PFSK-1 (cell line): ENCODE data around the gene APC2.

Experiments
- FOXP2 ChIP-seq: optimal IDR thresholded peaks from 2 replicates; pipeline ENCODE3; 2011; ENCODE audit warnings: borderline replicate concordance, control low read depth, inconsistent platforms; ENCODE audit not compliant: insufficient read depth; ENCODE audit errors: extremely low read length, extremely low read depth
- POLR2AphosphoS5 ChIP-seq: IDR thresholded peaks from 2 replicates; pipeline ENCODE4 v1.6.1; 2012; ENCODE audit warnings: low read depth, mild to moderate bottlenecking, control low read depth, low read length, moderate library complexity
- REST ChIP-seq, 2 experiments: IDR thresholded peaks; 2 replicates each; pipeline versions ENCODE4 v1.6.1 to v1.8.0; 2011 to 2012; ENCODE audit warnings: low read depth in 2 of 2, low read length in 2 of 2, control low read depth in 1 of 2, inconsistent platforms in 1 of 2, mild to moderate bottlenecking in 1 of 2, moderate library complexity in 1 of 2; ENCODE audit not compliant: insufficient read depth in 1 of 2
- SIN3A ChIP-seq: IDR thresholded peaks from 2 replicates; pipeline ENCODE4 v1.6.1; 2012; ENCODE audit warnings: mild to moderate bottlenecking, low read length, moderate library complexity, borderline replicate concordance; ENCODE audit not compliant: insufficient read depth
- TAF1 ChIP-seq: IDR thresholded peaks from 2 replicates; pipeline ENCODE4 v1.6.1; 2012; ENCODE audit warnings: low read length, control low read depth, borderline replicate concordance; ENCODE audit not compliant: insufficient read depth

The APC2 gene

GRCh38 chr19:1460033-1460995 lies 10.4 kb downstream of the APC2 start:
- TF ChIP-seq REST (IDR thresholded peaks at IDR 0.05; ENCODE audit: insufficient read depth in 1 of 2, low read depth in 2 of 2, low read length in 2 of 2) = no peak
- no peak for TF ChIP-seq TAF1
- no peak for TF ChIP-seq FOXP2
- TF ChIP-seq POLR2AphosphoS5 = no peak
- no peak for TF ChIP-seq SIN3A

DNA sequence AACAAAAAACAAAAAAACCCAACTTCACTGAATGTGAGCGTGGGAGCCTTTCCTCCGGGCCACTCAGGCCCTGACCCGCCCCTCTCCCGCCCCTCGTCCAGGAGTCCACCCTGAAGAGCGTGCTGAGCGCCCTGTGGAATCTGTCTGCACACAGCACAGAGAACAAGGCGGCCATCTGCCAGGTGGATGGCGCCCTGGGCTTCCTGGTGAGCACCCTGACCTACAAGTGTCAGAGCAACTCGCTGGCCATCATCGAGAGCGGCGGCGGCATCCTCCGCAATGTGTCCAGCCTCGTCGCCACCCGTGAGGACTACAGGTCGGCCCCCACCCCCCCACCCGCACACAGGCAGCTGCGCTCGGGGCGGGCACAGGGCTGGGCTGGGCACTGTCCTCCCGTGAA lies 11.9 kb downstream of the APC2 start:
- TF ChIP-seq FOXP2 (no peak), TAF1 (no peak), SIN3A (no peak), POLR2AphosphoS5 (no peak), REST (IDR thresholded peaks at IDR 0.05; ENCODE audit: insufficient read depth in 1 of 2, low read depth in 2 of 2, low read length in 2 of 2) (no peak)

GRCh38 chr19:1465191-1466016 lies 15.5 kb downstream of the APC2 start:
- TF ChIP-seq SIN3A = no peak
- TF ChIP-seq REST (IDR thresholded peaks at IDR 0.05; ENCODE audit: insufficient read depth in 1 of 2, low read depth in 2 of 2, low read length in 2 of 2) = no peak
- no peak for TF ChIP-seq POLR2AphosphoS5
- TF ChIP-seq TAF1 = no peak

GRCh38 chr19:1466018-1466460 lies 16.1 kb downstream of the APC2 start:
- no peak for TF ChIP-seq FOXP2
- TF ChIP-seq TAF1 = no peak
- no peak for TF ChIP-seq REST (IDR thresholded peaks at IDR 0.05; ENCODE audit: insufficient read depth in 1 of 2, low read depth in 2 of 2, low read length in 2 of 2)
- no peak for TF ChIP-seq POLR2AphosphoS5
- TF ChIP-seq SIN3A = no peak
